A673 (cell line): Measurements from ENCODE around the gene RAB14. TPM values are rescaled to one million over a fixed set of nuclear protein-coding genes. Genes with fewer than 3 reads are reported as not detected.

Source experiments
- BruUV-seq: library from RNA; stranded (reverse); fragments of 400-500 nt; replicated peaks from 2 replicates; lab custom pipeline; 2021; lab: Mats Ljungman, UMichigan
- CTCF ChIA-PET: fragments of 300-600 bp; sonication (Branson Sonifier 250); formaldehyde crosslinking; loops from one replicate; lab custom pipeline; 2022; ENCODE audit warnings: antibody characterized with exemption; lab: Charles Lee
- POLR2A ChIA-PET: fragments of 300-600 bp; sonication (Branson Sonifier 250); formaldehyde crosslinking; loops from one replicate; lab custom pipeline; 2022; ENCODE audit warnings: antibody characterized with exemption; ENCODE audit not compliant: low non-redundant PET; lab: Charles Lee
- DNase-seq: peaks from one replicate; pipeline ENCODE4 v3.0.0-alpha.2; 2015; ENCODE audit warnings: low spot score
- H3K27ac ChIP-seq: fragments of 200-600 bp; sonication (generic); 2 replicates; pipeline ENCODE4 v1.5.1; 2016; ENCODE audit warnings: mixed run types, low read depth, mild to moderate bottlenecking, mixed read lengths, antibody characterized with exemption, low read length; ENCODE audit not compliant: poor library complexity, severe bottlenecking
- H3K27me3 ChIP-seq: fragments of 200-600 bp; sonication (generic); replicated peaks from 2 replicates; pipeline ENCODE4 v1.6.1; 2017; ENCODE audit warnings: mixed run types, low read depth, mild to moderate bottlenecking, mixed read lengths, antibody characterized with exemption, low read length; ENCODE audit not compliant: insufficient read depth, poor library complexity
- H3K36me3 ChIP-seq: fragments of 200-600 bp; sonication (generic); 2 replicates; pipeline ENCODE4 v1.6.1; 2016; ENCODE audit warnings: mixed run types, mild to moderate bottlenecking, mixed read lengths, antibody characterized with exemption, low read length; ENCODE audit not compliant: insufficient read depth, poor library complexity, severe bottlenecking
- H3K4me1 ChIP-seq: fragments of 200-600 bp; sonication (generic); 2 replicates; pipeline ENCODE4 v1.6.1; 2017; ENCODE audit warnings: mixed run types, mild to moderate bottlenecking, mixed read lengths, antibody characterized with exemption, low read length; ENCODE audit not compliant: insufficient read depth, poor library complexity, severe bottlenecking
- H3K4me3 ChIP-seq: fragments of 200-600 bp; sonication (generic); 2 replicates; pipeline ENCODE4 v1.5.1; 2016; ENCODE audit warnings: low read depth, mixed run types, mild to moderate bottlenecking, mixed read lengths, low read length; ENCODE audit not compliant: poor library complexity, severe bottlenecking
- H3K9me3 ChIP-seq: fragments of 200-600 bp; sonication (generic); 2 replicates; pipeline ENCODE4 v1.6.1; 2016; ENCODE audit warnings: mixed run types, low read depth, mild to moderate bottlenecking, mixed read lengths, antibody characterized with exemption, low read length; ENCODE audit not compliant: poor library complexity, severe bottlenecking
- CTCF ChIP-seq: fragments of 300-800, 200-600 bp; sonication (generic); conservative IDR thresholded peaks from 2 replicates; pipeline ENCODE4 v1.5.1; 2017; ENCODE audit warnings: low read depth, mild to moderate bottlenecking, antibody characterized with exemption, low read length, moderate library complexity, mixed read lengths
- EZH2 ChIP-seq: fragments of 200-600 bp; sonication (generic); IDR thresholded peaks from 2 replicates; pipeline ENCODE4 v1.6.1; 2017; ENCODE audit warnings: borderline replicate concordance, low read depth, mild to moderate bottlenecking, mixed read lengths, antibody characterized with exemption, low read length; ENCODE audit not compliant: poor library complexity, severe bottlenecking
- intact Hi-C: fragments of 100-400 bp; cut with micrococcal nuclease; formaldehyde crosslinking; loops from one replicate; pipeline ENCODE4 v1.10.0; 2022; ENCODE audit not compliant: unreplicated experiment
- total RNA-seq: library from RNA; stranded (reverse); gene quantifications from 2 replicates; pipeline ENCODE4 v1.2.3, GENCODE V29; 2021

RAB14 gene
- total RNA-seq, 1 experiment from 2014 or later, result 71.9 TPM

GRCh38 chr9:121200356-121200755 is 1.3 kb downstream of the RAB14 start:
- Histone ChIP-seq H3K27ac (peak overlapping the region; percentile 93), H3K4me1 (peaks cover 47% of the 10 kb centered on the region), H3K9me3 (no peaks in the 10 kb centered on the region), H3K36me3 (no peaks in the 10 kb centered on the region), H3K27me3 (no peaks in the 10 kb centered on the region), H3K4me3 (peak overlapping the region; percentile 92)
- no peak for TF ChIP-seq EZH2
- TF ChIP-seq CTCF, result no peak
- intact Hi-C loops, result no loop called here
- ChIA-PET POLR2A (no interaction called here), CTCF (no interaction called here)
- TSS peak; percentile 39 for BruUV-seq
- DNase-seq, result no peak

GRCh38 chr9:121199921-121200320 is 1.7 kb downstream of the RAB14 start:
- H3K4me1 ChIP-seq, result peaks cover 52% of the 10 kb centered on the region
- H3K27ac ChIP-seq, result peak overlapping the region; percentile 21
- TF ChIP-seq EZH2, result no peak
- TF ChIP-seq CTCF, result no peak
- no peaks in the 10 kb centered on the region for H3K36me3 ChIP-seq
- H3K4me3 ChIP-seq, result peak overlapping the region; percentile 92
- POLR2A ChIA-PET, result interaction anchor here (0.7 kb wide), 1 partner anchor 14 kb away, joined by 4 read pairs; no protein-coding TSS in a partner anchor
- no peaks in the 10 kb centered on the region for H3K9me3 ChIP-seq
- H3K27me3 ChIP-seq, result no peaks in the 10 kb centered on the region
- intact Hi-C loops, result no loop called here
- no peak for DNase-seq
- CTCF ChIA-PET, result no interaction called here
- BruUV-seq, result no TSS peak

GRCh38 chr9:121198512-121199042 is 3.1 kb downstream of the RAB14 start:
- TF ChIP-seq CTCF, result no peak
- TF ChIP-seq EZH2, result no peak
- Histone ChIP-seq H3K27ac (no peak overlapping the region), H3K4me3 (peak overlapping the region; percentile 92), H3K36me3 (no peaks in the 10 kb centered on the region), H3K9me3 (no peaks in the 10 kb centered on the region), H3K27me3 (no peaks in the 10 kb centered on the region), H3K4me1 (peaks cover 65% of the 10 kb centered on the region)
- intact Hi-C loops, result no loop called here
- ChIA-PET POLR2A (no interaction called here), CTCF (no interaction called here)
- no peak for DNase-seq
- no TSS peak for BruUV-seq
